HEK293T (cell line): Measurements from ENCODE around the gene IL25.

Source experiments
- BHLHE40 ChIP-seq: fragments of 450-650 bp; IDR thresholded peaks from 2 replicates; pipeline ENCODE4 v1.6.1; 2016; ENCODE audit warnings: mild to moderate bottlenecking, moderate library complexity, borderline replicate concordance
- FOXM1 ChIP-seq: fragments of 450-650 bp; IDR thresholded peaks from 2 replicates; pipeline ENCODE4 v1.6.1; 2017; ENCODE audit warnings: mild to moderate bottlenecking, borderline replicate concordance
- LEF1 ChIP-seq: fragments of 450-650 bp; IDR thresholded peaks from 2 replicates; pipeline ENCODE4 v1.6.1; 2017; ENCODE audit warnings: mild to moderate bottlenecking, borderline replicate concordance
- SP1 ChIP-seq: fragments of 450-650 bp; IDR thresholded peaks from 2 replicates; pipeline ENCODE4 v1.6.1; 2017
- TARDBP ChIP-seq: fragments of 450-650 bp; IDR thresholded peaks from 2 replicates; pipeline ENCODE4 v1.6.1; 2016

- TF ChIP-seq FOXM1 (no peak), SP1 (no peak), TARDBP (no peak), BHLHE40 (no peak), LEF1 (no peak)
These were observed 6.7 kb upstream of the IL25 start for GRCh38 chr14:23365732-23366425.
